ENCODE data around the gene ACSF3. TPM values are rescaled to one million over a fixed set of nuclear protein-coding genes. Genes with fewer than 3 reads are reported as not detected.
"Not testable (repeated sequence)": the region's sequence is repeated elsewhere in the genome, so short reads cannot be mapped to it uniquely, and the experiment has no call there.

Gene ACSF3
- total RNA-seq, 1 donor from 2014 or later = 78.0 TPM

DNA sequence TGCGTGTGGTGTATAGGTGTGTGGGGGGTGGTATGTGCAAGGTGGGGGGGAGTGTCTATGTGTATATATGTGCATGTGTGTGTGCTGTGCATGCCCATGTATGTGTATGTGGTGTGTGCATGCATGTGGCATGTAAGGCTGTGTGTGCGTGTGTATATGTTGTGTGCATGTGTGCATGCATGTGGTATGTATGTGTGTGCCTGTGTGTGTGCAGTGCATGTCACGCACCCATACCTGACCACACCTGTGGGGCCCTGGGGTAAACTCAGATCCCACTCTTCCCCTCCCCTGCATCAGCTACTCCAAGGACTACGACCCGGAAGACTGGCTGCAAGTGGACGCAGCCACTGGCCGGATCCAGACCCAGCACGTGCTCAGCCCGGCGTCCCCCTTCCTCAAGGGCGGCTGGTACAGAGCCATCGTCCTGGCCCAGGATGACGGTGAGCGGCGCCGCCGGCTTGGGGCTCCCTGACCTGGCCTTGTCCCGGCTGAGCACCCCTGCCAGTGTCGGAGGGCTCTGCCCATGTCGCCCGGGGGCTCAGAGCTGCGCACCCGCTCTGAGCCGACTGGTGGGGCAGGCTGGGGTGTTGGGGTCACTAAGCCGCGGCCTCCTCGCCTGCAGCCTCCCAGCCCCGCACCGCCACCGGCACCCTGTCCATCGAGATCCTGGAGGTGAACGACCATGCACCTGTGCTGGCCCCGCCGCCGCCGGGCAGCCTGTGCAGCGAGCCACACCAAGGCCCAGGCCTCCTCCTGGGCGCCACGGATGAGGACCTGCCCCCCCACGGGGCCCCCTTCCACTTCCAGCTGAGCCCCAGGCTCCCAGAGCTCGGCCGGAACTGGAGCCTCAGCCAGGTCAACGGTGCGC lies 97.6 kb downstream of the ACSF3 start:
- Mint-ChIP-seq H3K27ac (no peak overlapping the region), H3K4me1 (peaks cover 3% of the 10 kb centered on the region), H3K27me3 (no peaks in the 10 kb centered on the region), H3K9me3 (no peaks in the 10 kb centered on the region), H3K36me3 (ENCODE audit: low read depth) (no peaks in the 10 kb centered on the region), H3K4me3 (no peak overlapping the region)
- intact Hi-C loops (cut with micrococcal nuclease) = no loop called here
- ChIA-PET CTCF (no interaction called here), POLR2A (no interaction called here)
- TF ChIP-seq CTCF (IDR thresholded peaks at IDR 0.05) = no peak
- no peak for DNase-seq
- ATAC-seq (ENCODE audit: low read depth) = no peak

GRCh38 chr16:89191901-89192185 lies 98.2 kb downstream of the ACSF3 start:
- DNase-seq = no peak
- CTCF ChIA-PET = no interaction called here

GRCh38 chr16:89192186-89192955 lies 98.7 kb downstream of the ACSF3 start:
- H3K4me1 Mint-ChIP-seq; H3K36me3 Mint-ChIP-seq (ENCODE audit: low read depth); H3K27me3 Mint-ChIP-seq; H3K4me3 Mint-ChIP-seq; CTCF ChIA-PET; DNase-seq; H3K9me3 Mint-ChIP-seq; H3K27ac Mint-ChIP-seq: not testable (repeated sequence)
- ATAC-seq (ENCODE audit: low read depth) = peak; percentile 65
- intact Hi-C loops (cut with micrococcal nuclease) = loop anchor here (1.0 kb wide), 1 partner anchor 21 kb away; the partner anchor contains the start of gene CDH15
- POLR2A ChIA-PET = interaction anchor here (0.6 to 0.7 kb wide), 7 partner anchors 25 to 762 kb away, joined by 3 to 24 read pairs (median 4); partner anchors contain the start of gene ZNF778

More at GRCh38 chr16:89191901-89192185, 98.2 kb downstream of the ACSF3 start:
- peaks cover 3% of the 10 kb centered on the region for H3K4me1 Mint-ChIP-seq
- no peak overlapping the region for H3K27ac Mint-ChIP-seq
- H3K9me3 Mint-ChIP-seq = no peaks in the 10 kb centered on the region
- POLR2A ChIA-PET = no interaction called here
- no peaks in the 10 kb centered on the region for H3K36me3 Mint-ChIP-seq (ENCODE audit: low read depth)
- no peaks in the 10 kb centered on the region for H3K27me3 Mint-ChIP-seq
- no peak for ATAC-seq (ENCODE audit: low read depth)
- no peak overlapping the region for H3K4me3 Mint-ChIP-seq
- TF ChIP-seq CTCF (IDR thresholded peaks at IDR 0.05) = no peak
- intact Hi-C loops (cut with micrococcal nuclease) = loop anchor here (1.0 kb wide), 1 partner anchor 21 kb away; the partner anchor contains the start of gene CDH15

- Mint-ChIP-seq H3K4me3 (no peak overlapping the region), H3K27ac (no peak overlapping the region), H3K27me3 (peaks cover 2% of the 10 kb centered on the region), H3K9me3 (no peaks in the 10 kb centered on the region), H3K36me3 (ENCODE audit: low read depth) (no peaks in the 10 kb centered on the region), H3K4me1 (peaks cover 3% of the 10 kb centered on the region)
- CTCF ChIA-PET = no interaction called here
- no peak for DNase-seq
- intact Hi-C loops (cut with micrococcal nuclease) = loop anchor here (1.0 kb wide), 1 partner anchor 22 kb away; the partner anchor contains the start of gene CDH15
- no peak for TF ChIP-seq CTCF (IDR thresholded peaks at IDR 0.05)
- no peak for ATAC-seq (ENCODE audit: low read depth)
- POLR2A ChIA-PET = interaction anchor here (0.6 to 0.7 kb wide), 9 partner anchors 25 to 763 kb away, joined by 3 to 24 read pairs (median 4); partner anchors contain the start of gene ZNF778
These were observed 99.4 kb downstream of the ACSF3 start for GRCh38 chr16:89192956-89193575.

DNA sequence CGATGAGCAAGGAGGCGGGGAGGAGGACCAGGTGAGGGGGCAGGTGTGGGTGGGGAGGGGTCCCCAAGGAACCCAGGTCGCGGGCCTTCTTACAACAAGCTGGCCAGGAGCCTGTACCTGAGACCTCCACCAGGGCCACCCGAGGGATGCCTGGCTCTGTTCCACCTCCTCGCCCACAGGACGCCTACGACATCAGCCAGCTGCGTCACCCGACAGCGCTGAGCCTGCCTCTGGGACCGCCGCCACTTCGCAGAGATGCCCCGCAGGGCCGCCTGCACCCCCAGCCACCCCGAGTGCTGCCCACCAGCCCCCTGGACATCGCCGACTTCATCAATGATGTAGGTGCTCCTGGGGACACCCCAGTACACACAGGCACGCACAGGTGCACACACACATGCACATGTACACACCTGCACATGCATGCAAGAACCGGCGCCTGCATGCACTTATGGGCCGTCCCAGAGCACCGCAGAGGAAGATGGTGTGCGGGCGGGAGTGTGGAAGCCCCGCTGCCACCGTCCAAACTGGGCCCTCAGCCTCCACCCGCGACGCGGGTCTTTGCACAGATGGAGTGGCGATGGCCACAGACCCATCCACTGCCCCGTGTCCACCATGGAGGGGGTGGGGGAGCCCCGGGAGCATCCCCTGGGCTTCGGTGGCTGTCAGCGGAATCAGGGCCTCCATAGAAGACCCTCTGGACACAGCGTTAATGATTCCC lies 100.1 kb downstream of the ACSF3 start:
- ATAC-seq (ENCODE audit: low read depth) (no peak), DNase-seq (no peak)
- peaks cover 3% of the 10 kb centered on the region for H3K27me3 Mint-ChIP-seq
- no peak overlapping the region for H3K27ac Mint-ChIP-seq
- H3K4me3 Mint-ChIP-seq = no peak overlapping the region
- no peaks in the 10 kb centered on the region for H3K36me3 Mint-ChIP-seq (ENCODE audit: low read depth)
- ChIA-PET CTCF (no interaction called here), POLR2A (no interaction called here)
- no peak for TF ChIP-seq CTCF (IDR thresholded peaks at IDR 0.05)
- intact Hi-C loops (cut with micrococcal nuclease) = no loop called here
- no peaks in the 10 kb centered on the region for H3K9me3 Mint-ChIP-seq
- H3K4me1 Mint-ChIP-seq = peaks cover 3% of the 10 kb centered on the region

Measured in activated B cell treated with CpG ODN at 0.5 μM for 24 hours (primary cell).